NOMO-1 treated with DMSO at 0.1 percent for 48 hours (cell line): ENCODE data around the gene SPATA6.
"Not testable (repeated sequence)": the region's sequence is repeated elsewhere in the genome, so short reads cannot be mapped to it uniquely, and the experiment has no call there.

Experiments
- DNase-seq: peaks from one replicate; lab custom pipeline; 2025; ENCODE audit not compliant: unreplicated experiment; lab: John Stamatoyannopoulos, UW

SPATA6 gene

DNA sequence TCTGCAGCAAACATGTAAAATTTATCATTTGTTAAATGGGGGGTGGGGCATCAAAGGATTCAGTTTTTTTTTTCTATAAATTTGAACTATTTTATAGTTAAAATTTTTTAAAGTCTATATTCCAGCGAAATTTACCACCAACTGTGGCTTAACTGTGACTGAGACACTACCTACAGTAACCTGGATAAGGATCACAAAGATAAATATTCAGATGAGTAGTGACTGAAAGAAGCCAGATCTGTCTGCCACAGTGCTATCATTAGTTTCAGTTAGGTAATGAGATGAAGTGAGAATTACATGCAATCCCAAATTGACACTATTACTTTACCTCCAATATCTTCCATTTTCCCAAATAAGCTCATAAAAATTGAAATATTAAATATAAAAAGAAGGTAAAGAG lies 5.4 kb downstream of the SPATA6 start:
- DNase-seq = no peak

DNA sequence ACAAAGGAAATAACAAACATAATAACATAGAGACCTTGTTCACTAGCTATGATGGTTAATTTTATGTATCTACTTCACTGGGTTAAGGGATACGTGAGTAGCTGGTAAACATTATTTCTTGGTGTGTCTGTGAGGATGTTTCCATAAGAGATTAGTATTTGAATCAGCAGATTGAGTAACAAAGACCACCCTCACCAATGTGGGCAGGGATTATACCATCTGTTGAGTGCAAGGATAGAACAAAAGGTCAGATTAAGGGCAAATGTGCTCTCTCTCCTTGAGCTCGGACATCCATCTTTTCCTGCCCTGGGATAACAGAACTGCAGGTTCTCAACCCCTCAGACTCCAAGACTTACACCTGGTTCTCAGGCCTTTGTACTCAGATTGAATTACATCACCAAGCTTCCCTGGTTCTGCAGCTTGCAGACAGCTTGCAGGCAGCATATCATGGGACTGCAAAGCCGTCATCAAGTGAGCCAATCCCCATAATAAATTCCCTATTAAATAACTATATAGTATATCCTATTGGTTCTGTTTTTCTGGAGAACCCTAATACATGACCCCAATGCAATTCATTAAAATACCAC lies 9.2 kb downstream of the SPATA6 start:
- DNase-seq = no peak

DNA sequence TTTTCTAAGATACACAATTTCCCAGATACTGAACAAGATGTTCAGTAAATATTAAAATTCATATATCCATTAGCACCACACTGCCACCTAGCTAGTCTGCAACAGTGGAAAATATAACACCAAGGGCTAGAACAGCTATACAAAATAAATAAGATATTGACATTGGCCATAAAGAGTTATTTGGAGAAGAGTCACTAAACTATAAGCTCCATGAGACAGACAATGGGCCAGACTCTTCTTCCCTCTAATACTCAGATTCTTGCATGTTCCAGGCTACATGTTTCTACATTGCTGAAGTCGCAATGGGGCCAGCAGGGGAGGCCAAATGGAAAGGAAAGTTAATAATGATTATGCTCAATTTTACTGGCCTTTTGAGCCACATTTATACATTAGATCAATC lies 21.5 kb downstream of the SPATA6 start:
- no peak for DNase-seq

DNA sequence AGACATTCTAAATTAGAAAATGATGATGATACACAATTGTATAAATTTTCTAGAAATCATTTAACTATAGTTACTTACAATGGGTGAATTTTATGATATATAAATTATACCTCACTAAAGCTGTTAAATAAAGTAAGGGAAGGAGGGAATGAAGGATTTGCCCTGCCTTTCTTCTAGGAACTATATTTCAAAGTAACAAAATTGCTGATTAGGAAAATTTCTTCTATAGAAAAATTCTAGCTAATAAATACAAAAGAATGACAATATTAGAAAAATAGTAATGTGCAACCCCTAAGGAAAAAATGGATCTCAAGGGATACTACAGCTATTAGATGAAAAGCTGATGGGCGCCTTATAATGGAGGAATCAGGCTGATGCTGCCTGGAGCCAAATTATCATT lies 23.1 kb downstream of the SPATA6 start:
- no peak for DNase-seq

DNA sequence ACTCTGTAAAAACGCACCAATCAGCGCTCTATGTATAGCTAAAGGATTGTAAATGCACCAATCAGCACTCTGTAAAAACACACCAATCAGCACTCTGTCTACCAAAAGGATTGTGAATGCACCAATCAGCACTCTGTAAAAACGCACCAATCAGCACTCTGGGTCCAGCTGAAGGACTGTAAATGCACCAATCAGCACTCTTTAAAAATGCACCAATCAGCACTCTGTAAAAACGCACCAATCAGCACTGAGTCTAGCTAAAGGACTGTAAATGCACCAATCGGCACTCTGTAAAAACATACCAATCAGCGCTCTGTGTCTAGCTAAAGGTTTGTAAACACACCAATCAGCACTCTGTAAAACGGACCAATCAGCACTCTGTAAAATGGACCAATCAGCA lies 27.8 kb downstream of the SPATA6 start:
- not testable (repeated sequence) for DNase-seq

DNA sequence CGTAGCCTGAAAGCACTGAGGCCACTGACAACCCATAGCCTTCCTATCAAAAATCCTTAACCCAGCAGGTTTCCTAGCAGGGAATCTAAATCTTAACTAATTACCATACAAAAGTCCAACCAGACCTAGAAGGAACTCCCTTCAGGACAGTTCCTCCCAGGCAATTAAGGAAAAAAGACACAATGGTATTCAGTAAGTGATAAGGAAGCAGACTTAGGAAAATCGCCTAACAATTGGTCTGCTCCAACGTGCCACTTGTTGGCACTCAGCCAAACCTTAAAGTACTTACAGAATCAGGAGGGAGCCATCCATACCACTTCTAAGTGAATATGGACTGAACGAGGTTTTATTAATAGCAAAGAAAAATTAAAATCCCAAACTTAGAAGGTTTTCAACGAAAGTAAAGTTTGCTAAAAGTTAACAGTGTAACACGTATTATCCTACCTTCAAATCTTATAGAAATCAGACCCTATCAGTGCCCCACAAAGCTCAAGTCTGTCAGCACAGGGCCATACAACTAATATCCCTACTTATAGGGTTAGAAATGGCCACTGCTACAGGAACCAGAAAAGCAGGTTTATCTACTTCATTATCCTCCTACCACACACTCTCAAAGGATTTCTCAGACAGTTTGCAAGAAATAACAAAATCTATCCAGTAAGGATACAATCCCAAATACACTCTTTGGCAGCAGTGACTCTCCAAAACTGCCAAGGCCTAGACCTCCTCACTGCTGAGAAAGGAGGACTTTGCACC lies 29.0 kb downstream of the SPATA6 start:
- no peak for DNase-seq

DNA sequence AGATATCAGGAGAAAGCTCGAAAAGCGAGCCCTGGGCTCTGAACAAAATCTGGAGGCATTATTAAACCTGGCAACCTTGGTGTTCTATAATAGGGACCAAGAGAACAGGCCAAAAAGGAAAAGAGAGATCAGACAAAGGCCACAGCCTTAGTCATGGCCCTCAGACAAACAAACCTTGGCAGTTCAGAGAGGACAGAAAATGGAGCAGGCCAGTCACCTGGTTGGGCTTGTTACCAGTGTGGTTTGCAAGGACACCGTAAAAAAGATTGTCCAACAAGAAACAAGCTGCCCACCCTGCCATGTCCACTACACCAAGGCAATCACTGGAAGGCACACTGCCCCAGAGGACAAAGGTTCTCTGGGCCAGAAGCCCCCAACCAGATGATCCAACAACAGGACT lies 31.2 kb downstream of the SPATA6 start:
- not testable (repeated sequence) for DNase-seq

DNA sequence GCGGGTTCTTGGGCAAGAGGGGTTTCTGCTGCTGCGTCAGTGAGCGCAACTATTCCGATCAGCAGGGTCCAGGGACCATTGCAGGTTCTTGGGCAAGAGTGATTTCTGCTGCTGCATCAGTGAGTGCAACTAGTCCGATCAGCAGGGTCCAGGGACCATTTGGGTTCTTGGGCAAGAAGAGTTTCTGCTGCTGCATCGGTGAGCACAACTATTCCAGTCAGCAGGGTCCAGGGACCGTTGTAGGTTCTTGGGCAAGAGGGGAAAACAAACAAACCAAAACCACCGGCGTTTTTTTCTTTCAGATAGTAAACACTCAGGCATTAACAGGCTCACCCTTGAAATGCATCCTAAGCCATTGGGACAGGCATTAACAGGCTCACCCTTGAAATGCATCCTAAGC lies 32.6 kb downstream of the SPATA6 start:
- no peak for DNase-seq

DNA sequence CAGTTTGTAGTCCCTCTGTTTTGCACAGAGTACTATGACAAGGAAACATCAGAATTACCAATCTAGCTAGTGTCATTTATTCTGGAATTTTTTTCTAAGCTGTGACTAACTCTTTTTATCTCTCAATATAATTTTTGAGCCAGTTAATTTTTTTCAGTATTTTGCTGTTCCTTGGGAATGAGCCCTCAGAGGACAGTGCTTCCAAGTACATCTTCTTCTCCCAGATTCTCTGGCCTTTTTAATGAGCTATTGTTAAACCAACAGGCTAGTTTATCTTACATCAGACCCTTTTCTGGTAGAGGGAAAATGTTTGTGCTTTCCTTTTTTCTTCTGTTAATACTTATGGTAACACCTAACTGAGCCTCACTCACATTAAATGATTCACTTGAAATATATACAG lies 34.6 kb downstream of the SPATA6 start:
- DNase-seq = not testable (repeated sequence)

DNA sequence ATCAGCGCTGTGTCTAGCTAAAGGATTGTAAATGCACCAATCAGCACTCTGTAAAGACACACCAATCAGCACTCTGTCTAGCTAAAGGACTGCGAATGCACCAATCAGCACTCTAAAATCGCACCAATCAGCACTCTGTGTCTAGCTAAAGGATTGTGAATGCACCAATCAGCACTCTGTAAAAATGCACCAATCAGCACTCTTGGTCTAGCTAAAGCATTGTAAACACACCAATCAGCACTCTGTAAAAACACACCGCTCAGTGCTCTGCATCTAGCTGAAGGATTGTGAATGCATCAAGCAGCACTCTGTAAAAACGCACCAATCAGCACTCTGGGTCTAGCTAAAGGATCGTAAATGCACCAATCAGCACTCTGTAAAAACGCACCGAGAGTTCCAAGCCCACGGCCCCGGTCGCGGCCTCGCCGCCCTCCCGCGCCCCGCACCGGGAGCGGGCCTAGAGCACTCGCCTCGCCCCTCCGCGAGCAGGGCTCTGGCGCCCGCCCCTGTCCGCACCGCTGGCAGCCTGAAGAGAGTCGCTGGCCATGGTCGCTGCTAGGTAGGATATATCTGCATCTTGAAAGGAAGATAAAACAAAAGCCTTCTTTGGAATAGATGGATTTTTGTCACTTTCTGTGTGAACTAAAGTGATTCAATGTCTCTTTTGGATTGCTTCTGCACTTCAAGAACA lies 36.5 kb downstream of the SPATA6 start:
- not testable (repeated sequence) for DNase-seq

DNA sequence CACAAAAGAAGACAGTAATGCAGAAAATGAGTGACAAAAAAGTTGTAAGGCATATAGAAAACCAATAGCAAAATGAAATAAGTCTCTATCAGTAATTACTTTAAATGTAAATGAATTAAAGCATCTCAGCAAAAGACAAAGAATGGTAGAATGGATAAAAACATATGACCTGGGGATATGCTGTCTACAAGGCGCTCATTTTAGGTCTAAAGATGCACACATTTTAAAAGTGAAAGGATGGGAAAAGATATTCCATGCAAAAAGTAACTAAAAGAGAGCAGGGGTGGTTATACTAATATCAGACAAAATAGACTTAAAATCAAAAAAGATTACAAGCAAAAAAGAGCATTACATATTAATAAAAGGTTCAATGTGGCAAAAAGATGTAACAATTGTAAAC lies 41.2 kb downstream of the SPATA6 start:
- no peak for DNase-seq

DNA sequence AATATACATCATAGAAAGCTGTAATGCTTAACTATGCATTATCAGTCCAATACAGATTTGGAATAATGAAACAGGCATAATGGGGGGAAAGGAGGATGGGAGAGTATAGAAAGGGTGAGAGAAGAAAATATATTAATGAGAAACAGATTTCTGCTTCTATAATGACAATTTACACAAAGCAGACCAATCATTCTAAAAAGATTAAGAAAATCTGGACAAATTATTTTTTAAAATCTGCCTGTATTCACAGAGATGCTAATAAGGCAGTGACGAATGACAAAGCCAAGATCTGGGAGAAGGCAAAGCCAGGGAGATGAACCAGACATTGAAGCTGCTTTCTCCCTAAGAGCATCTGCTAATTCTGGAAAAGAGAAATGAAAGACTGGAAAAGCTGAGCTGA lies 50.0 kb downstream of the SPATA6 start:
- no peak for DNase-seq

DNA sequence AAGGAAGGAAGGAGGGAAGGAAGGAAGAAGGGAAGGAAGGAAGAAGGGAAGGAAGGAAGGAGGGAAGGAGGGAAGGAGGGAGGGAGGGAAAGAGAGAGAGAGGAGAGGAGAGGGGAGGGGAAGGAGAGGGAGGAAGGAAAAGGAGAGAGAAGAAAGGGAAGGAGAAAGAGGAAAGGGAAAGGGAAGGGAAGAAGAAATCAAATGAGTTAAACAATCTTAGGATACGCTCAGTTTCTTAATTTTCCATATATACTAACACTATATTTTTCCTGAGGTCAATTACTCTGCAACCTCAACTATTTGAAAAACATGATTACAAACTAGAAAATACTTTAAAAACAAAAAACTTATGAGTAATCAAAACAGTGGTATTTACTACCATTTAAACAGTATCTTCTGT lies 53.3 kb downstream of the SPATA6 start:
- no peak for DNase-seq

DNA sequence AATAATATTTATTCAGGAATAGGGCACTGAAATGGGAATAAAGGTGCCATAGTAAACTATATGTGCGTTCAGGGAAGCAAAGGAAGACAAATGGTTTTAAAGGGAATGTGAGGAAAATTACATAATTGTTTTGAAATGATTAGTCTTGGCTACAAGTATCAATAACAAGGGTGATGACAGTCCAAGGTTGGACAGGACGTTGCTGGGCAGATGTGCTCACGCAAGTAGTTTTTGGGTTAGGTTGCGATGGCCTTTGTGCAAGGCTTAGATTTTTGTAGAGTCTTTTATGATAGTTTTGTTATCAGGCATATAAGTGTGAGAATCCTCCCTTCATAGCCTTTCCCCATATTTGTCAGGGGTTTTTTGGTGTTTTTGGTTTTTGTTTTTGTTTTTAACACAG lies 57.0 kb downstream of the SPATA6 start:
- no peak for DNase-seq

DNA sequence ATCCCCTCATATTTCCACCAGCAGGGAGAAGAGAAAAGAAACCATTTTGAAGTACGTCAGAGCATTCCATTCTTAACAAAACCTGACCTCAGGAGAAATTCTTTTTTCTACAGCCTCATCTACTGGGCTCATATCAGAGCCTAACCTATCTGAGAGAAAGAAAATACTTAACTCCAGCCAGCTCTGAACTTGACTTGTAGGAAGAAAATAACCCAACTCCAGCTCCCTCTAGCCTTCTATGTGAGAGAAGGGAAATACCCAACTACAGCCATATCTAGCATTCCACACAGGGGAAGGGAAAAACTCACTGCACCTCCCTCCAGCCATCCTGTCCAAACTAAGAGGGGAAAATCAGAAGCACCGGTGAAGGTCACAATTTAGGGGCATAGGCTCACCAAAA lies 57.7 kb downstream of the SPATA6 start:
- no peak for DNase-seq

DNA sequence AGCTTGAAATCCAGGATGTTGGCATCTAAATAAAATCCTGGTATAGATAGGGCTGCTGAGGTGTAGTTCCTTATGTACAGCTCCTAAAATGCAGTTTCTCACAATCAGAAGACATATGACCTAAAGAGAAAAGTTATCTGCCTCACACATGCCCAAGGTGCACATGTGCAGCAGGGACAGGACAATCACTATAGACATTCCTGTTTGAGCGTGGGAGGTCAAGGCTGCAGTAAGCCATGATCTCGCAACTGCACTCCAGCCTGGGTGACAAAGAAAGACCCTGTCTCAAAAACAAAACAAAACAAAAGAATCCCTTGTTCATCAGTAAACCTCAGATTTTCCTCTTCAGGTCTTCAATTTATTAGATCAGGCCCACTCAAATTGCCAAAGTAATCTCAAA lies 66.1 kb downstream of the SPATA6 start:
- no peak for DNase-seq

DNA sequence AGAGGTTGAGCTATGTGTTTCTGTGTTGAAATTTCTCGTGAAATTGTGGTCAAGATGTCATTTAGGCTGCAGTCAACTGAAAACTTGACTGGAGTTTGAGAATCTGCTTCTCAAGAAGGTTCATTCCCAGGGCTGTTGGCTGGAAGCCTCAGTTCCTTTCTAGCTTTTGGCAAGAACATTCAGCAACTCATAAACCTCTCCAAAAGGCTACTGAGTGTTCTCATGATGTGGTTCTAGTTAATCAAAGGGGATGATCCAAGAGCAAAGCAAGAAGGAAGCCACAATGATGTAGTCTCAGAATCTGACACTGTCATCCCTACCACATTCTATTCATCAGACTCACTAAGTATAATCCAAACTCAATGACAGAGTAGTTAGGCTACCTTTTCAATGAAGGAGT lies 66.6 kb downstream of the SPATA6 start:
- no peak for DNase-seq

DNA sequence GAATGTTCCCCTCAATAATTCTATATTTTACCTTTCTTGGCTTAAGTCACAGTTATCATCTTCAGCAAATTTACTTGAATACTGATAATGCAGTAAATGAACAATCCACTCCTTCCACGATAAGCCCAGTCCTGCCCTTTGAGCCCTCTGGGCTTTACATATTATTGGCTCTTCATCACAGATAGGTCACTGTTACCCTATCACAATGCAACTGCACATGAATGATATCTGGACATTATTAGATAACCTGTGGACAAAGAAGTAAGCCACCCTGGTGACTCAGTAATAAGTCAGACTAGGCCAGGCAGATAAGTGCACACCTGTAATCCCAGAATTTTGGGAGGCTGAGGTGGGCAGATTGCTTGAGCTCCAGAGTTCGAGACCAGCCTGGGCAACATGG lies 69.4 kb downstream of the SPATA6 start:
- DNase-seq = no peak

DNA sequence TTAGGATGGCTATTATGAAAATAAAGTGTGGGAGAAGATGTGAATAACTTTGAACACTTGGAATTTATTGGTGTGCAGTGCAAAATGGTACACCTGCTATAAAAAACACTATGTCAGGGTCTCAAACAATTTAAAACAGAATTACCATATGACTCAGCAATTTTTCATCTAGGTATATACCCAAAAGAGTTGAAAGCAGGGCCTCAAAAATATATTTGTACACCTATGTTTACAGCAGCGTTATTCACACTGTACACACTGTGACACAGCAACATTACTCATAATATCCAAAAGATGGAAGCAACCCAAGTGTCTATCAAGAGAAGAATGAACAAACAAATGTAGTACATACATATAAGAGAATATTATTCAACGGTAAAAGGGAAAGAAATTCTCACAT lies 75.8 kb downstream of the SPATA6 start:
- no peak for DNase-seq

DNA sequence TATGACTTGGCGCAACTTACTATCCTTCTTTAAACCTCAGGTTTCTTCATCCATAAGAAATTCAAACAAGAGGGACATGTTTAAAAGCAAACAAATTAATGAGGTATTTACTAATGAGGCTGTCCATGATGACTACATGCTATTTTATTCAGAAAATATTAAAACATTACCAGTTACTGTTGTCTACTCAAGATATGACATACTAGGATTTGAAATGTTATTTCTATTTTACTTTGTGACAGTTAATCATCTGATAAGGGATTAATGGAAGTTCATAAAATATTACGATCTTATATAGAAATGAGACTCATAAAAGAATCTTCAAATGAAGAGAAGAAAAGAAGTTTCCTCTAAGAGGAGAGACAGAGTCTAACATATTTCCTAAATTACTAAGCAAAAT lies 80.1 kb downstream of the SPATA6 start:
- no peak for DNase-seq

DNA sequence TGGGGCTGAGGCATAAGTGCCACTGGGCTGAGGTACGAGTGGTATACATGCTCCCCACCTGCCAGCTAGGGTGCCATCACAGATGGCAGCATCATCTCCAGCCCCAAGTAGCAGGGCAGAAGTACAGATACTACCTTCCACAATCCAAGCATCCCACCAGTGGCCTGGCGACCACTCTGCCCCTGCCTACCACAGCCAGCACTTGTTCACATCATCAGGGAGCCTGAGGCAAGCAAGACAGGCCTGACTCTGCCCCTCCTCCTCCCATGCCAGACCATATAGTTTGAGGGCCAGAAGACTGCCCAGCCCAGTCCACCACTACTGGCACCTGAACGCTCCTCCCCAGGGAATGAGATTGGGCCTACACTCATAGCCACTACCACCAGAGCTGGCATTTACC lies 84.6 kb downstream of the SPATA6 start:
- DNase-seq = no peak

DNA sequence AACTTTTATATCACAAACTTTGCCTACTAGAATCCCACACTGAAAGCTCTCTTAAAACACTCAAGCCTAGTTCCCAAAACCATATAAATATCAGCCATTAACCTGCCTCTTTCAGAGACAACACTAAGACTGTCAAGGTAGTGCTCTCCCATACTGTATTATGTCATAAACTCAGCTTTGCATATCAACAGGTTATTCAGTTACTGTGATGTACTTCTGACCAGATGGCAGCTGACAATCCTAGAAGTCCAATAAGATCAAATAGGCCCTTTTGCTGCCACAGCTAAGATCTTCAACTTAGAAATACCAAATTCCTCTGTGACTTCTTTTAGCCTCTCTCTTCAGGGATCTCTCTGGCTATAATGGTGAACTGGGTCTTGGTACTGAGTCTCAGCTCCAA lies 97.2 kb downstream of the SPATA6 start:
- no peak for DNase-seq

DNA sequence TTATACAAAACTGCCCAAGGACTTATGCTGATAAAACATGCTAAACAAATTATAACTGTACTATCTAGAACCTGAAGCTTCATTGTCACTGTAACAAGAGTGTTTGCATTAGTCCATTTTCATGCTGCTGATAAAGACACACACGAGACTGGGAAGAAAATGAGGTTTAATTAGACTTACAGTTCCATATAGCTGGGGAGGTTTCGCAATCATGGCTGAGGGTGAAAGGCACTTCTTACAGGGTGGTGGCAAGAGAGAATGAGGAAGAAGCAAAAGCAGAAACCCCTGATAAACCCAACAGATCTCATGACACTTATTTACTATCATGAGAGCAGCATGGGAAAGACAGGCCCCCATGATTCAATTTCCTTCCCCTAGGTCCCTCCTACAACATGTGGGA lies 100.4 kb downstream of the SPATA6 start:
- no peak for DNase-seq
